Hematopoietic multipotent progenitor cell (in vitro differentiated cells): ENCODE measurements around the gene LPP. TPM values are rescaled to one million over a fixed set of nuclear protein-coding genes. Genes with fewer than 3 reads are reported as not detected.

Source experiments
- DNase-seq, 3 donors: peaks; one replicate each; pipeline ENCODE4 v3.0.0-alpha.2; 2011 to 2015; ENCODE audit warnings: low read depth in 2 of 3, low spot score in 2 of 3
- total RNA-seq: library from RNA; depleted of rRNA; stranded (reverse); fragments of >200 nt; gene quantifications from one replicate; pipeline ENCODE4 v1.2.3, GENCODE V29; 2012

The LPP gene
- total RNA-seq, 1 donor: 11.6 TPM

GRCh38 chr3:188749010-188749617, 595.2 kb downstream of the LPP start:
- peak; percentile 25 to 55 (median 37) for DNase-seq

- no peak for DNase-seq
Measured at GRCh38 chr3:188749830-188750229, 595.9 kb downstream of the LPP start.

- no peak for DNase-seq
Measured at GRCh38 chr3:188750617-188751016, 596.7 kb downstream of the LPP start.

DNA sequence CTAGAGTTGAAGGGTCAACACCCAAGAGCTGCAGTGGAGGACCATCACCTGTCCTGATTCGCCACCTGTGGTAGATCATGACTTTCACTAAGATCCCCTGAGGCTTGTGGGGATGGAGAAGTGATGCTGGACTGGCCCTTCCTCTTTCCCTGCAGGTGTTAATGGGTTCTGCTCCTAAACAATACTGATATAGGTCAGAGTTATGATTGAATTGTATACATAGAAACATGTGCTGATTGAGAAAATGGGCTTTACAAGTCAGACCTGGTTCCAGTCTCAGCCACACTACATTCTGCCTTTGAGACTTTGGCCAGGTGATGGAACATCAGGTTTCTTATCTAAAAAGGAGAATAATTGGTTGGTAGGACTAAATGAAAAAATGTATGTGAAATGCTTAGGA, 598.9 kb downstream of the LPP start:
- no peak for DNase-seq

- DNase-seq: no peak
Measured at GRCh38 chr3:188754267-188754666, 600.3 kb downstream of the LPP start.

DNA sequence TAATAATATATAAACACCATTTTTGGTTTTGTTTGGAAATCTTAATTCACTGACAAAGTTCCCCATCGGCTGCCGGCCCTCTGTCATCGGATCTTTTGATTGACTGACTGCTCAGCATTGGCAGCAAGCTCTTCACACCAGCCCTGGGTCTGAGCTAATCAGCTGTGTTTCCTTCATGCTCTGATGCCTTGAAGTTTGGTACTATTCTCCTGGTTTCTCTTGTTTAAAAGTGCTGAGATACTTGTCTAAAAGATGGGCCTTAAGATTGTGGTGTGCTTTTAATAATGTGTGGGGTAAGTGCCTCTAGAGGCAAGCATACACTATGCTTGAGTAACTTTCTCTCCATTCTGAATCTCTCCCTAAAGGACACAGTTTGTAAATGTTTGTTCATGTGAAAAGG, 602.3 kb downstream of the LPP start:
- no peak for DNase-seq

- no peak for DNase-seq
Measured at GRCh38 chr3:188759336-188760005, 605.5 kb downstream of the LPP start.

DNA sequence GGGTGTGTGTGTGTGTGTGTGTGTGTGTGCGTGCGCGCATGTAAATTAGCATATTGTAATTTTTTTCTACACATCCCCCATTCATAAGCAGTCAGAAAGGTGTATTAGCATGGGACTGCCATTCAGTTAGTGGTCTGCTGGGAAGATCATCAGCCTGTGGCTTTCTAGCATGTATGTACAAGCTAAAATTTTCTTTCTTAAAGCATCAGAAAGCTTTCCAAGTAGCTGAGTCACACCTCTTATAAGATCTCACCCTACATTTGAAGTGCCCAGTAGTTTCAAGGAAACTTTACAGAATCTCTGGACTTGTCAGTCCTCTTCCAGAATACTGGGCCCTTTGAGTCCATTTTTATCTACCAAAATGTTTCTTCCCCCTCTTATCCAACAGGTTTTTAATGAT, 606.5 kb downstream of the LPP start:
- no peak for DNase-seq

DNA sequence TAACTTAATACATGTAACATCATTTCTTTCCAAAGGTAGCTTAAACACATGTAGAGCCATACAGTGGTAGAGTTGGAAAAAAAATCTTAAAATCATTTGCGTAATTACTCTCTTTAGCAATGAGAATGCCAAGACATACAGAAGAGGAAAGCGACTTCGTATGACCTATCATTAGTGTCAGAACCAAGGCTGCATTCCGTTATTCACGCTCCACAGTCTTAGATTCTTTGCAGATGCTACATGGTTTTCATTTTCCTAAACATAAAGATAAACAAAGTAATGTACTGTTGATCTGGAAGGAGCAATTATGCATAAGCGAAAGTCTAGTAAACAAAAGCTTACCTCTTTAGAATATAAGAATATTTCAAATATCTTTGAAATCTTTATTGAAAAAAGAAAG, 607.5 kb downstream of the LPP start:
- no peak for DNase-seq

DNA sequence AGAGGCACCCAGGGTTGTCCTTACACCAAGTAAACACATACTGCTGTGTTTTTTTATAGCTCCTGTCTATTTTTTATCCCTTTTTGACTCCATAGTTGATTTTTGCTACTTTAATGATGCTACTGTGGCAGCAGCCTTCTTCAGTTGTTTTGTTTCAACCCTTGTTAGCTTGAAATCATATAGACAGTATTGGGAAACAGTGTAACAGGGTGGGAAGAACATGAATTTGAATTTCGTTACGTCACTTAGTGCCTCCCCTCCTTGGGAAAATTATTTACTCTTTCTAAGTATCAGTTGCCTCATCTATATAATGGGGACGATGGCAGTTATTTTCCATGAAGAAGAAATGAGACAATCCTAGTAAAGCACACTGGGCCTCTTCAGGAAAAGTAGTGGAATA, 608.0 kb downstream of the LPP start:
- DNase-seq: no peak

- no peak for DNase-seq
Measured at GRCh38 chr3:188764609-188765008, 610.7 kb downstream of the LPP start.

GRCh38 chr3:188769831-188770230, 615.9 kb downstream of the LPP start:
- no peak for DNase-seq

- no peak for DNase-seq
Measured at GRCh38 chr3:188772886-188773285, 618.9 kb downstream of the LPP start.

DNA sequence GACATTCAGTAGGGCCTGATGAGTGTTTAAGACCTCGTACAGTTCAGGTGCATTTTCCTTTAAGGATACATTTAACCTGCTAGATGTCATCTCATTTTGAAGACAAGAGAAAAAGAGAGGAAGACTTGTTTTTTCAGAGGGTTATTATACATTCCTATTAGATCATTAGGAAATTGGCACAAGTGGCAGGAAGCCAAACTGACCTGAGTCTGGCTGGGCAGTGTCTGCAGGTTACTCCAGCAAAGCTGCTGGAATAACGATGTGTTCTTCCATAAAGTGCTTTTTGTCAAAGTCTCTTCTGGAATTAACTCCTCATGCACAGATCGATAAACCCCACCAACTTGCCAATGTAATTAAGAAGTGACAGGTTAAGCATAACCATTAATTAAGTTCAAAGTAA, 621.5 kb downstream of the LPP start:
- no peak for DNase-seq

DNA sequence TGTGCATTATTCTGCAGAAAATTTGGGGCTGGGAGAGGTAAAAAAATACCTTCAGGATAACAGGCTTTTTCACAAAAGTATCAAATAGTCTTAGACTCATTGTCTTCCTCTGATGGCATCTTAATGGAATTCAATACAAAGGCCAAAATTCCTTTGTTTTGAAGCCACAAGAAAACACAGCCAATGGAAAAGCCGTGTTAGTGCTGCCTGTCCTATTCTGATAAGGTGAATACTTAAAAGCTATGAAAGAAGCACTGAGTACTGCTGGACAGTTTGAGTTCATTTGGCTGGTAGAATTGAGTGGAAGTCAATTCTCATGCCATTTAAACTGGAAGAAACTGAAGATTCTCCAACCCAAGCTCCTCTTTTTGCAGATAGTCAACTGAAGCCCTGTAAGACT, 622.5 kb downstream of the LPP start:
- no peak for DNase-seq

DNA sequence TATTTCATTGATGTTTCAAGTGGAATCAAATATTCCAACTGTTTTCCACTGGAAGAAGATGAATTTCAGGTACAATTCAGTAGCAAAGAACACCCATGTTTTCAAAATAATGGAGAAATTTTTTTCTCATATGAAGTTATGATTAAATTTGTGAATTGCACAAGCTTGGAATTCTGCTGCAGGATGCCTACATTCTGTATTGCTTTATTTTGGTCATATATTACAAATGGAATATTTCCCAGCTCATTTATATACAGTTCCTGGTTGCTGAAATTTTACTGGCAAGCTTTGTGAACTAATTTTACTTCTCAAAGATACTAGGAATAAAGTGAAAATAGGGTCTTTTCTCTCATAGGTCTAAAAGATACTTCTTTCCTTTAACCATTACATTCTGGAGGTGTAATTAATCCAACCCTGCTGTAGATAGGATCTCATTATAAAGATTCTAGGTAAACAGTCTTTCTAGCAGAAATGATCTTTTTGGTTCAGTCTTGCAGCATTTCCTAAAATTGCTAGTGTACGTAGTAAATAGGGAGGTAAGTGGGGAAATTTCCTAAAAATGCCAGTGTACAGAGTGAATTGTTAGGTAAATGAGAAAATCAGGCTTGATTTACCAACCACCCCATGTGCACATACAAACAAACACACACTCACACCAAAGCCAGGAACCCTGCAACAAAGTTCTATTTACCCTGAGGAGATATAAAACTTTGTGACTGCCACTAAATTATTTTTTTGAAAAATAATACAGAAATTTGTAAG, 624.3 kb downstream of the LPP start:
- DNase-seq: no peak

DNA sequence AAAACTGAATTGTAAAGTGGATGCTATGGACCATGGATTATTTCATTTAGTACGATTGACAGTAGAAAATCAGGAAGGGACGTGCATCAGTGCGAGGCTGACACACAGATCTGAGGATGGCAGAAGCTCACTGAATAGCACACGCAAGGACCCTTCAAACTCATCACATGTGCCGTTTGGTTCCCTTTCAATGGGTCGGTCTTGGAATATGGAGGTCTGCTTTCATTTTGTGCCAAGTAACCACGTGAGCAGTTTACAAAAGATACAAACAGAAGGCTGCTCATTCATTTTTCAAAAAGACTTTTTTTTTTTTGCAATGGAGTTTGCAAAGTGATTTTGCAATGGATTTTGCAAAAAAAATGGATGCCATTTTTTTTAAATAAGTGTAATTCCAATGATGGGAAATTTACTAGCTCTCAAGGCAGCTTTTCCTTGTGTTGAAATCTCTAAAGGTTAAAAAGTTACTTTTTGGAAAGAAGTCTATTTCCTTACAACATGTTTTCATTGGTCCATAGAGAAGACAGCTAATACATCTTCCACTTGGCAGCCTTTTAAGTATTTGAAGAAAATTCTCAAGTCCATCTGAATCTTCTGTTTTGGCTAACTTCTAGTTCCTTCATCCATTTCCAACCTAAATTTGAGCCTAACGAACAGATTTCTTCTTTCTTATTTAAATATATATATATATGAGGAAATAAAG, 625.5 kb downstream of the LPP start:
- DNase-seq: no peak

- no peak for DNase-seq
Measured at GRCh38 chr3:188780193-188781147, 626.5 kb downstream of the LPP start.

- no peak for DNase-seq
Measured at GRCh38 chr3:188782613-188783124, 628.7 kb downstream of the LPP start.

DNA sequence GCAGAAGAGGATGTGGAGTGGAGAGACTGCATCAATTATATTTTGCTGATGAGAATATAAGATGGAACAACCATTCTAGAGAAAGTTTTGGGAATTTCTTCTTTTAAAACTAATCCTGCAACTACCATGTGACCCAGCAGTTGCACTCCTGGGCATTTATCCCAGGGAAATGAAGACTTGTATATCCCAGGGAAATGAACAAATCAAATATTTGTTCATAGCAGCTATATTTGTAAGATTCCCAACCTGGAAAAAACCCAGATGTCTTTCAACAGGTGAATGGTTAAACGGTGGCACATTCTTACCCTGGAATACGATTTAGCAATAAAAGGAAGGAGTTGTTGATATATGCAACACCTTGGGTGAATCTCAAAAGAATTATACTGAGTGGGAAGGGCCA, 632.5 kb downstream of the LPP start:
- no peak for DNase-seq
